SJSA1 (cell line): ENCODE data around the gene ITGBL1. TPM values are rescaled to one million over a fixed set of nuclear protein-coding genes. Genes with fewer than 3 reads are reported as not detected.

Source experiments
- DNase-seq, 2 experiments: peaks; one replicate each; pipeline ENCODE4 v3.0.0-alpha.2; 2015 to 2020; ENCODE audit warnings: low spot score in 2 of 2, low read depth in 1 of 2
- H3K27ac ChIP-seq: fragments of 250-450 bp; sonication (Bioruptor Pico); 2 replicates; pipeline ENCODE4 v1.5.1; 2020; ENCODE audit warnings: mild to moderate bottlenecking, moderate library complexity
- H3K27me3 ChIP-seq: fragments of 250-450 bp; sonication (Bioruptor Pico); replicated peaks from 2 replicates; pipeline ENCODE4 v1.5.1; 2020; ENCODE audit warnings: mild to moderate bottlenecking, moderate library complexity
- H3K36me3 ChIP-seq: fragments of 250-450 bp; sonication (Bioruptor Pico); 2 replicates; pipeline ENCODE4 v1.5.1; 2020; ENCODE audit warnings: mild to moderate bottlenecking
- H3K4me1 ChIP-seq: fragments of 250-450 bp; sonication (Bioruptor Pico); replicated peaks from 2 replicates; pipeline ENCODE4 v1.6.1; 2021; ENCODE audit warnings: mild to moderate bottlenecking
- H3K4me3 ChIP-seq: fragments of 250-450 bp; sonication (Bioruptor Pico); 2 replicates; pipeline ENCODE4 v1.5.1; 2020; ENCODE audit warnings: mild to moderate bottlenecking
- H3K9me3 ChIP-seq: fragments of 250-450 bp; sonication (Bioruptor Pico); replicated peaks from 2 replicates; pipeline ENCODE4 v1.5.1; 2020; ENCODE audit warnings: mild to moderate bottlenecking
- total RNA-seq: library from RNA; depleted of rRNA; stranded (reverse); fragments of >200 nt; shearing (Covaris generic); gene quantifications from 2 replicates; pipeline ENCODE4 v1.2.3, GENCODE V29; 2014

The ITGBL1 gene
- total RNA-seq, 1 experiment from 2014 or later: 63.3 TPM

DNA sequence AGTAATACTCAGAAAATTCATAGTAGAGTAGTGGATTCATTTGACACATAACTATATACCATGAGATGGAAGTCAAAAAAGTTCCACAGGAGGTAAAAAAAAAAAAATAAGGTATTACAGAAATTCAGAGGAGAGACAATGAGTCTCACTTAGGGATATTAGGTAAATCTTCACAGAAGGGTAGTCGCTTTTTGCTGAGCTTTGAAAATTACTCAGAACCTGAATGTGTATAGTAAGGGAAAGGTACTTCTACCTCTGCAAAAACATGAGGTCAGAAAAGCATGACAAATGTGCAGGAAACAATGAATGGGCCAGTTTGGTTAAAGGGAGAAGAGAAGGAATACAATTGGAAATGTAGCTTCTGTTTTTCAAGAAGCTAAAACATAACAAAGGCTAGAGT is 250.6 kb downstream of the ITGBL1 start:
- DNase-seq: no peak
- Histone ChIP-seq H3K36me3 (no peaks in the 10 kb centered on the region), H3K27ac (no peak overlapping the region), H3K27me3 (no peaks in the 10 kb centered on the region), H3K9me3 (no peaks in the 10 kb centered on the region), H3K4me1 (peaks cover 9% of the 10 kb centered on the region), H3K4me3 (no peak overlapping the region)

GRCh38 chr13:101703838-101704237 is 251.4 kb downstream of the ITGBL1 start:
- Histone ChIP-seq H3K4me3 (no peak overlapping the region), H3K36me3 (no peaks in the 10 kb centered on the region; the same call in 1 of the 2 replicates), H3K27me3 (no peaks in the 10 kb centered on the region), H3K27ac (no peak overlapping the region), H3K4me1 (peaks cover 9% of the 10 kb centered on the region), H3K9me3 (no peaks in the 10 kb centered on the region)
- no peak for DNase-seq

- H3K4me3 ChIP-seq: no peak overlapping the region
- no peaks in the 10 kb centered on the region for H3K9me3 ChIP-seq
- DNase-seq: peak; percentile 40 to 42
- H3K27ac ChIP-seq: no peak overlapping the region
- H3K27me3 ChIP-seq: no peaks in the 10 kb centered on the region
- H3K4me1 ChIP-seq: peaks cover 9% of the 10 kb centered on the region
- H3K36me3 ChIP-seq: no peaks in the 10 kb centered on the region; the same call in 1 of the 2 replicates
Observed at GRCh38 chr13:101706651-101707050, 254.2 kb downstream of the ITGBL1 start.

GRCh38 chr13:101707659-101708058 is 255.2 kb downstream of the ITGBL1 start:
- no peaks in the 10 kb centered on the region for H3K27me3 ChIP-seq
- H3K4me3 ChIP-seq: no peak overlapping the region
- peaks cover 9% of the 10 kb centered on the region for H3K4me1 ChIP-seq
- no peaks in the 10 kb centered on the region; the same call in 1 of the 2 replicates for H3K36me3 ChIP-seq
- H3K27ac ChIP-seq: no peak overlapping the region
- DNase-seq: no peak
- no peaks in the 10 kb centered on the region for H3K9me3 ChIP-seq

GRCh38 chr13:101708115-101708514 is 255.6 kb downstream of the ITGBL1 start:
- H3K27ac ChIP-seq: no peak overlapping the region
- no peaks in the 10 kb centered on the region; the same call in 1 of the 2 replicates for H3K36me3 ChIP-seq
- H3K27me3 ChIP-seq: no peaks in the 10 kb centered on the region

GRCh38 chr13:101709952-101710351 is 257.5 kb downstream of the ITGBL1 start:
- H3K4me3 ChIP-seq: no peak overlapping the region
- no peaks in the 10 kb centered on the region for H3K27me3 ChIP-seq
- DNase-seq: no peak
- H3K27ac ChIP-seq: no peak overlapping the region
- H3K9me3 ChIP-seq: no peaks in the 10 kb centered on the region
- peaks cover 9% of the 10 kb centered on the region for H3K4me1 ChIP-seq
- H3K36me3 ChIP-seq: no peaks in the 10 kb centered on the region; the same call in 1 of the 2 replicates

More at GRCh38 chr13:101708115-101708514, 255.6 kb downstream of the ITGBL1 start:
- no peak overlapping the region for H3K4me3 ChIP-seq
- peaks cover 9% of the 10 kb centered on the region for H3K4me1 ChIP-seq
- H3K9me3 ChIP-seq: no peaks in the 10 kb centered on the region
- DNase-seq: no peak

- no peaks in the 10 kb centered on the region for H3K9me3 ChIP-seq
- H3K4me3 ChIP-seq: no peak overlapping the region
Observed at GRCh38 chr13:101711307-101712025, 259.0 kb downstream of the ITGBL1 start.

DNA sequence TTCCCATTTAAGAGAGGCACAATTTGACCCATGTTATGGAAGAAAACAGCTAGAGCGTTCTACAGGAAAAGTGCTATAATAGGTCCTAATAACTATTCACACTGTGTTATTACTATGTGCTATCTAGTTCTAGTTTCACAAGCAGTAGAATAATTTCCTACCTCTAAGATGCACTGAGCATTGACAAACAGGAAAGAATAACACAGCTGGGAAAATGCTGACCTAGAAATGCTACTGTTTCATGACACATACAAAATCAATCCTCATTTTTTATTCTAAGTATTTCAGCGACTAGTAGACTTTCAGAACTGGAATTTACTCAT is 259.5 kb downstream of the ITGBL1 start:
- no peaks in the 10 kb centered on the region for H3K9me3 ChIP-seq
- no peaks in the 10 kb centered on the region; the same call in 1 of the 2 replicates for H3K36me3 ChIP-seq
- no peak for DNase-seq
- H3K27me3 ChIP-seq: no peaks in the 10 kb centered on the region
- peaks cover under 1% of the 10 kb centered on the region for H3K4me1 ChIP-seq
- no peak overlapping the region for H3K27ac ChIP-seq
- no peak overlapping the region for H3K4me3 ChIP-seq

More at GRCh38 chr13:101711307-101712025, 259.0 kb downstream of the ITGBL1 start:
- DNase-seq: no peak
- Histone ChIP-seq H3K27ac (no peak overlapping the region), H3K27me3 (no peaks in the 10 kb centered on the region), H3K36me3 (no peaks in the 10 kb centered on the region; the same call in 1 of the 2 replicates), H3K4me1 (peaks cover 6% of the 10 kb centered on the region)

DNA sequence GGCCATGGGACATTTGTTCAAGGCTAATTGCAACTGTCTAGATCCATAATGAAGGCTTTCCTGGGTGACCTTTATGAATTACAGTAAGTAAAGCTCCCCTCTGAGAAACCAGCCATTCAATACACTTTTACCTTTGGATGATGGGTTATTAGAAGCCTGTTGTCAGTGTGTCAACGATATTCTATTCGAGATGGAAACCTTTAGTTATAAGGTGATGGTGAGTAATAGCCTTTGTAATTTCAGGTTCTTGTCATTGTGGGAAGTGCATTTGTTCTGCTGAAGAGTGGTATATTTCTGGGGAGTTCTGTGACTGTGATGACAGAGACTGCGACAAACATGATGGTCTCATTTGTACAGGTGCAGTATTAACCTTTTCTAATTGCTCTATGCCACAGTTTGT is 261.7 kb downstream of the ITGBL1 start:
- no peak overlapping the region for H3K27ac ChIP-seq
- no peak for DNase-seq
- no peaks in the 10 kb centered on the region for H3K9me3 ChIP-seq
- no peaks in the 10 kb centered on the region for H3K27me3 ChIP-seq
- no peaks in the 10 kb centered on the region for H3K4me1 ChIP-seq
- no peak overlapping the region for H3K4me3 ChIP-seq
- no peaks in the 10 kb centered on the region for H3K36me3 ChIP-seq

GRCh38 chr13:101717353-101717752 is 264.9 kb downstream of the ITGBL1 start:
- no peaks in the 10 kb centered on the region for H3K36me3 ChIP-seq
- H3K27me3 ChIP-seq: no peaks in the 10 kb centered on the region
- H3K4me3 ChIP-seq: no peak overlapping the region
- H3K9me3 ChIP-seq: no peaks in the 10 kb centered on the region
- no peak overlapping the region for H3K27ac ChIP-seq
- no peaks in the 10 kb centered on the region for H3K4me1 ChIP-seq
- no peak for DNase-seq

GRCh38 chr13:101718496-101718895 is 266.0 kb downstream of the ITGBL1 start:
- DNase-seq: no peak
- Histone ChIP-seq H3K27me3 (no peaks in the 10 kb centered on the region), H3K4me3 (no peak overlapping the region), H3K9me3 (no peaks in the 10 kb centered on the region), H3K4me1 (no peaks in the 10 kb centered on the region), H3K27ac (no peak overlapping the region), H3K36me3 (no peaks in the 10 kb centered on the region)

DNA sequence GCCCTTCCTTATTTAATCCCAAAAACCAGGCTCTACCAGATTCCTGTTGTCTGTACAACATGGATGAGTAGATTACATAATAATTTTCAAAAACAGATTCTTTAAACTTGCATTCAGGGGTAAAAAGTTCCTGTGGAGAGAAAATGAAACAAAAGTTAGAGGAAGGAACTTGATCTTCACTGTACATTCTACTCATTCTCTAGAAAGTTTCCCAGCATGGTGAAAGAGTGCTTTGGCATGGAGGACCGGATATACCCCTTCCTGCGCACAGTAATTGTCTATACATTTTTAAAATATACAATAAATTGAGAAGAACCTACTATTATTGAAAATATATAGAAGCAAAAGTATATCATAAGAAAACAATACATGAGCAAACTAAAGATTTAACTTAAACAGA is 274.2 kb downstream of the ITGBL1 start:
- Histone ChIP-seq H3K36me3 (no peaks in the 10 kb centered on the region), H3K27me3 (no peaks in the 10 kb centered on the region), H3K4me1 (no peaks in the 10 kb centered on the region), H3K4me3 (no peak overlapping the region), H3K9me3 (no peaks in the 10 kb centered on the region), H3K27ac (no peak overlapping the region)
- DNase-seq: no peak

GRCh38 chr13:101727118-101727517 is 274.6 kb downstream of the ITGBL1 start:
- no peaks in the 10 kb centered on the region for H3K4me1 ChIP-seq
- H3K27me3 ChIP-seq: no peaks in the 10 kb centered on the region
- no peaks in the 10 kb centered on the region for H3K36me3 ChIP-seq
- no peak overlapping the region for H3K4me3 ChIP-seq
- H3K27ac ChIP-seq: no peak overlapping the region
- H3K9me3 ChIP-seq: no peaks in the 10 kb centered on the region
- DNase-seq: no peak

- no peak for DNase-seq
- Histone ChIP-seq H3K4me1 (no peaks in the 10 kb centered on the region), H3K36me3 (no peaks in the 10 kb centered on the region), H3K4me3 (no peak overlapping the region), H3K27ac (no peak overlapping the region), H3K27me3 (no peaks in the 10 kb centered on the region), H3K9me3 (no peaks in the 10 kb centered on the region)
Observed at GRCh38 chr13:101728021-101728420, 275.5 kb downstream of the ITGBL1 start.

- no peak for DNase-seq
- Histone ChIP-seq H3K4me1 (no peaks in the 10 kb centered on the region), H3K9me3 (no peaks in the 10 kb centered on the region), H3K4me3 (no peak overlapping the region), H3K27ac (no peak overlapping the region), H3K36me3 (no peaks in the 10 kb centered on the region), H3K27me3 (no peaks in the 10 kb centered on the region)
Observed at GRCh38 chr13:101728615-101729014, 276.1 kb downstream of the ITGBL1 start.
